Epidermal melanocyte (primary cell): ENCODE results near the gene FTMT.
"Not testable (repeated sequence)": the region's sequence is repeated elsewhere in the genome, so short reads cannot be mapped to it uniquely, and the experiment has no call there.

ENCODE experiments used
- DNase-seq: peaks from one replicate; pipeline ENCODE4 v3.0.0; 2011; ENCODE audit warnings: low spot score; ENCODE audit not compliant: insufficient read length

The FTMT gene

GRCh38 chr5:121851643-121852574 lies at the start of gene FTMT:
FTMT (plus strand) TSS chr5:121851882; CDS start chr5:121851964, 82 bp downstream.
- no peak for DNase-seq

GRCh38 chr5:121805251-121805650 lies 46.4 kb upstream of the FTMT start:
- not testable (repeated sequence) for DNase-seq

- DNase-seq: no peak
Measured at GRCh38 chr5:121805911-121806310, 45.8 kb upstream of the FTMT start.

GRCh38 chr5:121816164-121816563 lies 35.5 kb upstream of the FTMT start:
- DNase-seq: no peak

GRCh38 chr5:121819682-121820261 lies 31.9 kb upstream of the FTMT start:
- DNase-seq: no peak

GRCh38 chr5:121833617-121834016 lies 18.1 kb upstream of the FTMT start:
- DNase-seq: no peak

- no peak for DNase-seq
Measured at GRCh38 chr5:121834021-121834420, 17.7 kb upstream of the FTMT start.

- DNase-seq: no peak
Measured at GRCh38 chr5:121841892-121842291, 9.8 kb upstream of the FTMT start.

- no peak for DNase-seq
Measured at GRCh38 chr5:121850272-121850671, 1.4 kb upstream of the FTMT start.

- DNase-seq: no peak
Measured at GRCh38 chr5:121853850-121854249, 2.2 kb downstream of the FTMT start.

GRCh38 chr5:121862801-121863200 lies 11.1 kb downstream of the FTMT start:
- DNase-seq: no peak

GRCh38 chr5:121863753-121864285 lies 12.1 kb downstream of the FTMT start:
- no peak for DNase-seq

GRCh38 chr5:121867403-121867802 lies 15.7 kb downstream of the FTMT start:
- DNase-seq: no peak

- DNase-seq: no peak
Measured at GRCh38 chr5:121870489-121870888, 18.8 kb downstream of the FTMT start.

- no peak for DNase-seq
Measured at GRCh38 chr5:121872856-121873255, 21.2 kb downstream of the FTMT start.

- no peak for DNase-seq
Measured at GRCh38 chr5:121873409-121873808, 21.7 kb downstream of the FTMT start.

GRCh38 chr5:121885630-121886029 lies 33.9 kb downstream of the FTMT start:
- DNase-seq: no peak

GRCh38 chr5:121887727-121888126 lies 36.0 kb downstream of the FTMT start:
- no peak for DNase-seq

GRCh38 chr5:121890297-121890858 lies 38.7 kb downstream of the FTMT start:
- DNase-seq: no peak

GRCh38 chr5:121897341-121897740 lies 45.7 kb downstream of the FTMT start:
- DNase-seq: no peak

- DNase-seq: no peak
Measured at GRCh38 chr5:121899346-121899745, 47.7 kb downstream of the FTMT start.
